Keratinocyte (primary cell): ENCODE results near the gene CDKN3. TPM values are rescaled to one million over a fixed set of nuclear protein-coding genes. Genes with fewer than 3 reads are reported as not detected.
"Not testable (repeated sequence)": the region's sequence is repeated elsewhere in the genome, so short reads cannot be mapped to it uniquely, and the experiment has no call there.

Experiments used
- DNase-seq: peaks from one replicate; pipeline ENCODE4 v3.0.0-alpha.2; 2011; ENCODE audit warnings: low read depth, missing footprints, low spot score
- FAIRE-seq: peaks from 2 replicates; lab custom pipeline; 2011; peaks lifted over from hg19 to GRCh38; lab: Jason Lieb, UNC
- H2AFZ ChIP-seq: 2 replicates; pipeline ENCODE4 v1.6.0; 2012; ENCODE audit warnings: low read length, control low read depth, inconsistent platforms; ENCODE audit not compliant: control insufficient read depth
- H3K27ac ChIP-seq: 2 replicates; pipeline ENCODE4 v1.5.1; 2011; ENCODE audit warnings: low read length; ENCODE audit not compliant: control insufficient read depth, insufficient read depth
- H3K27me3 ChIP-seq: 3 replicates; pipeline ENCODE4 v1.6.0; 2011; ENCODE audit warnings: low read length; ENCODE audit not compliant: control insufficient read depth, insufficient read depth; ENCODE audit errors: extremely low read depth
- H3K36me3 ChIP-seq, 2 experiments: 2 replicates in 1 of 2; 3 replicates in 1 of 2; pipeline ENCODE4 v1.5.1; 2011; ENCODE audit warnings: low read length in 2 of 2, mild to moderate bottlenecking in 1 of 2; ENCODE audit not compliant: control insufficient read depth in 2 of 2, insufficient read depth in 2 of 2; ENCODE audit errors: extremely low read depth in 1 of 2
- H3K4me1 ChIP-seq: 3 replicates; pipeline ENCODE4 v1.5.1; 2011; ENCODE audit warnings: low read length; ENCODE audit not compliant: control insufficient read depth, insufficient read depth; ENCODE audit errors: extremely low read depth
- H3K4me2 ChIP-seq: 3 replicates; pipeline ENCODE4 v1.6.0; 2011; ENCODE audit warnings: low read depth, low read length; ENCODE audit not compliant: control insufficient read depth, insufficient read depth; ENCODE audit errors: extremely low read depth
- H3K4me3 ChIP-seq, 3 experiments: fragments of 200-600 bp in 1 of 3; sonication (generic) in 1 of 3; 2 replicates in 2 of 3; 3 replicates in 1 of 3; pipeline ENCODE4 v1.5.1; 2011 to 2016; ENCODE audit warnings: low read length in 3 of 3, mild to moderate bottlenecking in 3 of 3, control low read depth in 2 of 3, inconsistent platforms in 1 of 3, low read depth in 1 of 3, mixed read lengths in 1 of 3, mixed run types in 1 of 3, moderate library complexity in 1 of 3; ENCODE audit not compliant: control insufficient read depth in 2 of 3, insufficient read depth in 2 of 3; ENCODE audit errors: extremely low read depth in 1 of 3
- H3K79me2 ChIP-seq: 2 replicates; pipeline ENCODE4 v1.6.0; 2012; ENCODE audit warnings: low read length; ENCODE audit not compliant: control insufficient read depth, insufficient read depth
- H3K9ac ChIP-seq: 3 replicates; pipeline ENCODE4 v1.6.0; 2011; ENCODE audit warnings: low read length; ENCODE audit not compliant: control insufficient read depth, insufficient read depth; ENCODE audit errors: extremely low read depth
- H3K9me1 ChIP-seq: 3 replicates; pipeline ENCODE4 v1.6.0; 2011; ENCODE audit warnings: low read length; ENCODE audit not compliant: control insufficient read depth, insufficient read depth; ENCODE audit errors: extremely low read depth
- H3K9me3 ChIP-seq: 2 replicates; pipeline ENCODE4 v1.5.1; 2012; ENCODE audit warnings: low read depth, low read length; ENCODE audit not compliant: control insufficient read depth
- H4K20me1 ChIP-seq: 3 replicates; pipeline ENCODE4 v1.6.0; 2011; ENCODE audit warnings: low read length; ENCODE audit not compliant: control insufficient read depth, insufficient read depth; ENCODE audit errors: extremely low read depth
- CTCF ChIP-seq, 3 experiments: IDR thresholded peaks in 1 of 3; conservative IDR thresholded peaks in 1 of 3; optimal IDR thresholded peaks in 1 of 3; 2 replicates in 2 of 3; 3 replicates in 1 of 3; pipeline versions ENCODE3 to v1.5.1; 2011; ENCODE audit warnings: low read length in 3 of 3, mild to moderate bottlenecking in 3 of 3, moderate library complexity in 2 of 3, control low read depth in 1 of 3, inconsistent platforms in 1 of 3; ENCODE audit not compliant: insufficient read depth in 2 of 3; ENCODE audit errors: extremely low read depth in 1 of 3
- EZH2 ChIP-seq: IDR thresholded peaks from one replicate; pipeline ENCODE4 v1.6.1; 2012; ENCODE audit warnings: inconsistent platforms, mild to moderate bottlenecking, low read length, moderate library complexity
- dilution Hi-C: fragments of 300-500 bp; cut with MboI; formaldehyde crosslinking; loops from one replicate; pipeline ENCODE4 v1.7.0; 2020; ENCODE audit warnings: low sequenced_read_pairs; ENCODE audit not compliant: extremely low pct_ligation_motif_present
- polyA plus RNA-seq, 5 experiments: library from polyadenylated mRNA; depleted of rRNA in 3 of 5; stranded (reverse) in 3 of 5; stranded (forward) in 1 of 5; unstranded in 1 of 5; fragments of >200 nt; gene quantifications; 1 replicate in 1 of 5; 2 replicates in 3 of 5; 3 replicates in 1 of 5; pipeline versions ENCODE4 v1.2.1 to v1.2.3, GENCODE V29; 2011 to 2012; ENCODE audit warnings: missing spikeins in 2 of 5, low read depth in 1 of 5, low replicate concordance in 1 of 5

The CDKN3 gene
- polyA plus RNA-seq, 1 donor (not counting 4 experiments of a cell fraction or from before 2014, with no cell fraction given): 51.6 TPM

GRCh38 chr14:54392131-54392859, 4.5 kb upstream of the CDKN3 start:
- no peaks in the 10 kb centered on the region for H3K9me3 ChIP-seq
- dilution Hi-C loops: no loop called here
- H4K20me1 ChIP-seq: no peaks in the 10 kb centered on the region
- no peak overlapping the region for H3K4me2 ChIP-seq
- H3K79me2 ChIP-seq: peaks cover 2% of the 10 kb centered on the region
- TF ChIP-seq CTCF (optimal IDR thresholded peaks at IDR 0.05 in 1 of 3, IDR thresholded peaks at IDR 0.05 in 1 of 3, conservative IDR thresholded peaks at IDR 0.05 in 1 of 3; ENCODE audit: extremely low read depth in 1 of 3, insufficient read depth in 2 of 3, low read length in 3 of 3) (no peak), EZH2 (no peak)
- DNase-seq: no peak
- H3K4me3 ChIP-seq: no peak overlapping the region
- H3K9ac ChIP-seq: no peak overlapping the region
- no peak overlapping the region for H3K27ac ChIP-seq
- peaks cover 3% of the 10 kb centered on the region for H3K27me3 ChIP-seq
- FAIRE-seq: no peak
- peaks cover 2% of the 10 kb centered on the region for H3K4me1 ChIP-seq
- no peaks in the 10 kb centered on the region for H3K9me1 ChIP-seq
- H3K36me3 ChIP-seq: no peaks in the 10 kb centered on the region
- H2AFZ ChIP-seq: no peak overlapping the region

GRCh38 chr14:54392986-54393884, 3.6 kb upstream of the CDKN3 start:
- H4K20me1 ChIP-seq, DNase-seq, H3K79me2 ChIP-seq, H3K4me2 ChIP-seq, H3K4me3 ChIP-seq, dilution Hi-C loops, H2AFZ ChIP-seq, H3K36me3 ChIP-seq, H3K9ac ChIP-seq, H3K4me1 ChIP-seq, H3K9me1 ChIP-seq, H3K9me3 ChIP-seq, FAIRE-seq, H3K27me3 ChIP-seq, H3K27ac ChIP-seq: not testable (repeated sequence)
